ENCODE results near the gene EFHC1. TPM values are rescaled to one million over a fixed set of nuclear protein-coding genes. Genes with fewer than 3 reads are reported as not detected.
A peak's percentile ranks its signal among the peaks of the same experiment; 100 is the strongest.

EFHC1 gene
- total and polyA plus RNA-seq, 8 donors, result 14.6 to 73.0 (median 53.1) TPM

DNA sequence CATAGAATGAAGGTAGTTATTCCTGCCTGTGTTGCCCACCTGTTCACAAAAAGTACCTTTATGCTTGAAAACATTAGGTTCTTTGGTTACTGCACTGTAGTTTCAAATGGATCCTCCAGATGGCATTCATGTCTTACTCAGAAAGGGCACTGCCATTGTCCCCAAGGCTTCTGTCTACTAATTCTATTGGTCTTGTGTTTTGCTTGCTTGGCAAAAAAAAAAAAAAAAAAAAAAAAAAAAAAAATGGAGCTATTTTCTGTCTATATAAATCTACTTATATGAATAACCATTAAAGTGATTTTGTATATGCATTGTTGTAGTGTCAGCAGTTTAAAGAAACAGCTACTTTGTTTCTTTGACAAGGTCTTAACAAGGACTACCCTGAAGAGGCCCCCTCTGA, 12.7 kb upstream of the EFHC1 start:
- TF ChIP-seq, protein P1, sequence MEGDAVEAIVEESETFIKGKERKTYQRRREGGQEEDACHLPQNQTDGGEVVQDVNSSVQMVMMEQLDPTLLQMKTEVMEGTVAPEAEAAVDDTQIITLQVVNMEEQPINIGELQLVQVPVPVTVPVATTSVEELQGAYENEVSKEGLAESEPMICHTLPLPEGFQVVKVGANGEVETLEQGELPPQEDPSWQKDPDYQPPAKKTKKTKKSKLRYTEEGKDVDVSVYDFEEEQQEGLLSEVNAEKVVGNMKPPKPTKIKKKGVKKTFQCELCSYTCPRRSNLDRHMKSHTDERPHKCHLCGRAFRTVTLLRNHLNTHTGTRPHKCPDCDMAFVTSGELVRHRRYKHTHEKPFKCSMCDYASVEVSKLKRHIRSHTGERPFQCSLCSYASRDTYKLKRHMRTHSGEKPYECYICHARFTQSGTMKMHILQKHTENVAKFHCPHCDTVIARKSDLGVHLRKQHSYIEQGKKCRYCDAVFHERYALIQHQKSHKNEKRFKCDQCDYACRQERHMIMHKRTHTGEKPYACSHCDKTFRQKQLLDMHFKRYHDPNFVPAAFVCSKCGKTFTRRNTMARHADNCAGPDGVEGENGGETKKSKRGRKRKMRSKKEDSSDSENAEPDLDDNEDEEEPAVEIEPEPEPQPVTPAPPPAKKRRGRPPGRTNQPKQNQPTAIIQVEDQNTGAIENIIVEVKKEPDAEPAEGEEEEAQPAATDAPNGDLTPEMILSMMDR (IDR thresholded peaks at IDR 0.05), result peak in 1 of 2 donors; percentile 23
- H3K9me3 ChIP-seq, result no peaks in the 10 kb centered on the region
- ATAC-seq (peak; percentile 81), DNase-seq (peak in 1 of 4 donors; percentile 37)
- peaks cover 0 to 15% of the 10 kb centered on the region in 2 donors for H3K36me3 ChIP-seq
- no peak overlapping the region for H3K27ac ChIP-seq
- no peaks in the 10 kb centered on the region for H3K4me1 ChIP-seq
- intact Hi-C loops (cut with DNase I), result no loop called here
- no peaks in the 10 kb centered on the region for H3K27me3 ChIP-seq
- no peak overlapping the region for H3K4me3 ChIP-seq

DNA sequence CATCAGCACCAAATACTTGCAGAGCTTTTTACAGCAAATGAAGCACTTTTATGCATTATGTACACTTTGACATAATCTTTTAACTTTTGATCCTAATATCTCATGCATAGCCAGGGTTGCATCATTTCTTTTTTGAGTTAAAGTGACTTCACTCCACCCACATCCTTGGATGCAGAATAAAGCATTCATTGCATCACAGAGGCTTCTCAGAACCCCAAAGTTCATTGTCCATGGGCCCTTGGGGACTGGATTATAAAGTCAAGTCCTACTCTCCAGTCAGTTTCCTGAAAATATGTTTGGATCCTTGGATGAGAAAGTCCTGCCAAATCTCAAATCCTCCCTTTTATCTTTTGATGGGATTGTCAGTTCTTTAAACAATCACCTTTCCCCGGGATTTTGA, 10.6 kb upstream of the EFHC1 start:
- Histone ChIP-seq H3K36me3 (no peaks in the 10 kb centered on the region), H3K9me3 (no peaks in the 10 kb centered on the region), H3K4me1 (no peaks in the 10 kb centered on the region), H3K4me3 (no peak overlapping the region), H3K27me3 (no peaks in the 10 kb centered on the region), H3K27ac (no peak overlapping the region)
- DNase-seq, result no peak
- no peak for ATAC-seq
- intact Hi-C loops (cut with DNase I), result no loop called here
- TF ChIP-seq, protein P1 (IDR thresholded peaks at IDR 0.05), result no peak

DNA sequence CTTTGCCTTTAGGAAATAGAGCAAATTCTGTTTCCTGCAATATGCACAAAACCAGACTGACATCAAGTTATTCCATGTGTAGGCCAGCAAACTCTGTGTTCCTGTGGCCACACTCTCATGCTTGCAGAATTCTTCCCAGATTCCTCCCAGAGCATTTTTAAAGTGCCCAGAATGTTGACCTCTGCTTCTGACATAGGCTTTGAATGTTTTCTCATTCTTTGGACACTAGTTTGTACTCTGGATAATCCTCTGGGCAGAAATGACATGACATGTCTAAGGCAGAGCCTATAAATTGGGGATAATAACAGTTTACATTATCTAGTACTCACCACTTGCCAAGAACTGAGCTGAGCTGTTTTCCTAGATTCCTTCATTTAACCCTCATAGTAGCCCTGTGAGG, 9.2 kb upstream of the EFHC1 start:
- no peaks in the 10 kb centered on the region for H3K27me3 ChIP-seq
- H3K4me1 ChIP-seq, result peaks cover 0 to 2% of the 10 kb centered on the region in 2 donors
- H3K4me3 ChIP-seq, result no peak overlapping the region
- TF ChIP-seq, protein P1 (IDR thresholded peaks at IDR 0.05), result no peak
- no peaks in the 10 kb centered on the region for H3K36me3 ChIP-seq
- H3K9me3 ChIP-seq, result no peaks in the 10 kb centered on the region
- DNase-seq (no peak), ATAC-seq (no peak)
- intact Hi-C loops (cut with DNase I), result no loop called here
- no peak overlapping the region for H3K27ac ChIP-seq

DNA sequence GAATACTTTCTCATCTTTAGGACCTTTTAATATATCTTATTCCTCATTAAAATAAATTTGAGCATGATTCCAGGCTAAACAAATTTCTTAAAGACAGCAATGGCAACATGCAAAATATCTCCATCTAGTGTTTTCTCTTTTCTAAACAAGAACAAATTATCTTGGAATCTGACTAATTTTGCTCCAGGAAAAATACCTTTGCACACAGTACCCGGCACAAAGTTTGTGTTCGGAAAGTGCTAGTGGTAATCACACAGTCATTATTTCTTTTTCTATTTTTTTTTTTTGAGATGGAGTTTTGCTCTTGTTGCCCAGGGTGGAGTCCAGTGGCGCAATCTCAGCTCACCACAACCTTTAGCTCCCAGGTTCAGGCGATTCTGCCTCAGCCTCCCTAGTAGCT, 8.2 kb upstream of the EFHC1 start:
- TF ChIP-seq, protein P1 (IDR thresholded peaks at IDR 0.05), result no peak
- Histone ChIP-seq H3K9me3 (no peaks in the 10 kb centered on the region), H3K27ac (no peak overlapping the region), H3K36me3 (no peaks in the 10 kb centered on the region), H3K4me3 (no peak overlapping the region), H3K4me1 (peaks cover 0 to 4% of the 10 kb centered on the region in 2 donors), H3K27me3 (no peaks in the 10 kb centered on the region)
- intact Hi-C loops (cut with DNase I), result no loop called here
- DNase-seq, result no peak
- ATAC-seq, result no peak

DNA sequence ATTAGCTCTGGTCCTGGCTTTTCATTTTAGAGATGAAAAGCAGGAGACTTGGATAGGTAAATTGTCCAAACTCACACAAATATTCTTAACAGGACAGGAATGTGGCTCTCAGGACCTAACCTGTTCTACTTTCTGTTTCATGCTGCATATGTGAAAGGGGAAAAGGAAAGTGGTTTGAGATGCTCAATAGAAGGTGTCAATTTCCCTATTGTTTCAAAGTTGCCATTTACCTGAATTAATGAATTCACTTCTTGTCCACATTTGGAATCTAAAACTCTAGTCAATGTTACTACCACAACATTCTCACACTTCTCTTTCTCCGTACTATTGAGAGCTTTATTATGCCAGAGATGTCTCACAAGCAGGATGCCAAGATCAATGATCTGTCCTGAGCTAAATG, 4.8 kb upstream of the EFHC1 start:
- intact Hi-C loops (cut with DNase I), result loop anchor here in 1 of 2 donors (5.0 kb wide), 1 partner anchor 247 kb away; no protein-coding TSS in a partner anchor
- ATAC-seq, result no peak
- no peaks in the 10 kb centered on the region for H3K36me3 ChIP-seq

More for the DNA sequence above, 4.8 kb upstream of the EFHC1 start:
- H3K9me3 ChIP-seq, result no peaks in the 10 kb centered on the region
- TF ChIP-seq, protein P1 (IDR thresholded peaks at IDR 0.05), result no peak
- no peaks in the 10 kb centered on the region for H3K27me3 ChIP-seq
- H3K27ac ChIP-seq, result no peak overlapping the region
- no peak for DNase-seq
- no peak overlapping the region for H3K4me3 ChIP-seq
- H3K4me1 ChIP-seq, result peaks cover 0 to 11% of the 10 kb centered on the region in 2 donors
